BLaER1 treated with 17β-estradiol and CSF1 and Interleukin-3, amounts not matched to agents 10 nM and 100 nM (cell line): Measurements from ENCODE around the gene ANKRD55.
A peak's percentile ranks its signal among the peaks of the same experiment; 100 is the strongest.

Experiments
- H3K27ac ChIP-seq, 11 experiments: shearing (Covaris generic); formaldehyde crosslinking; 2 replicates each; pipeline ENCODE4 v1.8.1; 2022
- H3K27me3 ChIP-seq, 11 experiments: shearing (Covaris generic); formaldehyde crosslinking; 2 replicates each; pipeline ENCODE4 v1.8.1; 2022
- H3K36me3 ChIP-seq, 11 experiments: shearing (Covaris generic); formaldehyde crosslinking; 2 replicates each; pipeline ENCODE4 v1.8.1; 2022
- H3K4me1 ChIP-seq, 10 experiments: shearing (Covaris generic); formaldehyde crosslinking; 2 replicates each; pipeline ENCODE4 v1.8.1; 2022
- H3K4me2 ChIP-seq, 11 experiments: shearing (Covaris generic); formaldehyde crosslinking; 2 replicates each; pipeline ENCODE4 v1.8.1; 2022
- H3K4me3 ChIP-seq, 10 experiments: shearing (Covaris generic); formaldehyde crosslinking; 2 replicates each; pipeline ENCODE4 v1.8.1; 2022
- H3K9ac ChIP-seq, 11 experiments: shearing (Covaris generic); formaldehyde crosslinking; 2 replicates each; pipeline ENCODE4 v1.8.1; 2022
- H3K9me3 ChIP-seq, 11 experiments: shearing (Covaris generic); formaldehyde crosslinking; replicated peaks in 1 of 11; 2 replicates each; pipeline ENCODE4 v1.8.1; 2022
- H4K20me1 ChIP-seq, 11 experiments: shearing (Covaris generic); formaldehyde crosslinking; 2 replicates each; pipeline ENCODE4 v1.8.1; 2022
- Cebpa-rat ChIP-seq, 11 experiments: shearing (Covaris generic); IDR thresholded peaks; 2 replicates each; pipeline ENCODE4 v1.8.1; 2022

Gene ANKRD55

GRCh38 chr5:56100439-56101176 lies 132.5 kb downstream of the ANKRD55 start:
- Histone ChIP-seq H4K20me1 (no peaks in the 10 kb centered on the region), H3K27me3 (no peaks in the 10 kb centered on the region), H3K36me3 (no peaks in the 10 kb centered on the region), H3K9me3 (peaks cover 0 to 6% (median 0%) of the 10 kb centered on the region in 11 experiments; a peak in 1 of 22 replicates), H3K4me1 (peaks cover 1 to 21% (median 5%) of the 10 kb centered on the region in 10 experiments; a peak in 16 of 20 replicates), H3K9ac (no peak overlapping the region), H3K27ac (no peak overlapping the region), H3K4me2 (no peak overlapping the region), H3K4me3 (no peak overlapping the region)
- no peak for TF ChIP-seq Cebpa-rat (IDR thresholded peaks at IDR 0.05)

- Histone ChIP-seq H4K20me1 (no peaks in the 10 kb centered on the region), H3K27me3 (no peaks in the 10 kb centered on the region), H3K4me3 (no peak overlapping the region), H3K36me3 (no peaks in the 10 kb centered on the region), H3K4me2 (peak overlapping the region in 2 of 11 experiments; percentile 37 to 56; a peak in 4 of 22 replicates), H3K9ac (no peak overlapping the region), H3K27ac (no peak overlapping the region), H3K9me3 (peaks cover 0 to 6% (median 0%) of the 10 kb centered on the region in 11 experiments; a peak in 1 of 22 replicates), H3K4me1 (peaks cover 0 to 23% (median 4%) of the 10 kb centered on the region in 10 experiments; a peak in 7 of 20 replicates)
- TF ChIP-seq Cebpa-rat (IDR thresholded peaks at IDR 0.05), result no peak
These were observed 133.8 kb downstream of the ANKRD55 start for GRCh38 chr5:56099346-56099745.

- H3K4me2 ChIP-seq, result no peak overlapping the region
- peaks cover 1 to 23% (median 6%) of the 10 kb centered on the region in 10 experiments; a peak in 12 of 20 replicates for H3K4me1 ChIP-seq
- H3K4me3 ChIP-seq, result no peak overlapping the region
- no peaks in the 10 kb centered on the region for H3K36me3 ChIP-seq
- H3K9ac ChIP-seq, result no peak overlapping the region
- peaks cover 0 to 6% (median 0%) of the 10 kb centered on the region in 11 experiments; a peak in 1 of 22 replicates for H3K9me3 ChIP-seq
- H4K20me1 ChIP-seq, result no peaks in the 10 kb centered on the region
- no peak for TF ChIP-seq Cebpa-rat (IDR thresholded peaks at IDR 0.05)
- no peak overlapping the region for H3K27ac ChIP-seq
- no peaks in the 10 kb centered on the region for H3K27me3 ChIP-seq
These were observed 136.1 kb downstream of the ANKRD55 start for GRCh38 chr5:56097055-56097454.

DNA sequence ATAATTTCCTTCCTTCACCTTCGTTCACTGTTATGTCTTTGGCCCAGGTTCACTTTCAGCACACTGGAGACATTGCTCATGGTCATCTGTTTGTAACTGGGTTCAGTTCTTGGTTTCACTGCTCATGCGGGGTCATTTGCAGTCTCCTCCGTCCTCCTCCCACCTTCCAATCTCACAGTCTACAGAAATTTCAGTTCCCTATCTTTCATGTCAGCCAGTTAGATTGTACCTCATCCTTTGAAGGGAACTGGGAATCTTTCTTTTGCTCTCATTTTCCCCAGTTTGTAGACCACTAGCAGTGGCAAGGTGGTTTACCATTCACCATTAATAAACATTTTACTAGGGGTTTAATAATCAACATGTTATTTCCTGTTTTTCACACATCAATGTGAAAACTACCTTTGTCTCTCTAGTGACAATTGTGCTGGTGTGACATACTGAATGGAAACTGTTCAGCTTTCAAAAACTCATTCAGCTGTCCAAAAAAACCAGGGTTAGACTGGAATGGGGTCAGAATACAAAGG lies 137.5 kb downstream of the ANKRD55 start:
- Histone ChIP-seq H3K4me2 (peak overlapping the region in 2 of 11 experiments; percentile 45; a peak in 2 of 22 replicates), H3K4me3 (no peak overlapping the region), H3K4me1 (peaks cover 5 to 35% (median 18%) of the 10 kb centered on the region in 10 experiments; a peak in 15 of 20 replicates), H3K9ac (no peak overlapping the region), H3K9me3 (peaks cover 0 to 6% (median 0%) of the 10 kb centered on the region in 11 experiments; a peak in 1 of 22 replicates), H3K36me3 (no peaks in the 10 kb centered on the region), H4K20me1 (no peaks in the 10 kb centered on the region), H3K27ac (no peak overlapping the region), H3K27me3 (no peaks in the 10 kb centered on the region)
- no peak for TF ChIP-seq Cebpa-rat (IDR thresholded peaks at IDR 0.05)

DNA sequence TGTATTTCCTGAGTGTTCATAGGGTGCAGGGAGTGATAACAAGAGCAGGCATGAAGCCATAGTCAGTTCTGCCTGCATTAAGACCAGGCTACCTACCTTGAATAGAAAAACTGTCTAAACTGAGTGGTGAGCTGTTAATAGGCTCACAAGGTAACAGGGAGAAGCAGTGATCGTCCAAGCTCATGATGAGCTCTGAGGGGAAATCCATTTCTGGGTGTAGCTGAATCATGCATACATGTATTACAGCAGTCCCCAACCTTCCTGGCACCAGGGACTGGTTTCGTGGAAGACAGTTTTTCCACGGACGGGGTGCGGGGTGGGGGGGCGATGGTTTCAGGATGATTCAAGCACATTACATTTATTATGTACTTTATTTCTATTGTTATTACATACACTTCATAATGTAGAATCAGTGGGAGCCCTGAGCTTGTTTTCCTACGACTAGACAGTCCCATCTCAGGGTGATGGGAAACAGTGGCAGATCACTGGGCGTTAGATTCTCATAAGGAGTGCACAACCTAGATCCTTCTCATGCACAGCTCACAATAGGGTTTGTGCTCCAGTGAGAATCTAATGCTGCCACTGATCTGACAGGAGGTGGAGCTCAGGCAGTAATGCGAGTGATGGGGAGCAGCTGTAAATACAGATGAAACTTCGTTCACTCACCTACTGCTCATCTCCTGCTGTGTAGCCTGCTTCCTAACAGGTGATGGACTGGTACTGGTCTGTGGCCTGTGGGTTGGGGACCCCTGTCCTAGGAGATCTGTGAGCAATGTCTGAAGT lies 138.4 kb downstream of the ANKRD55 start:
- TF ChIP-seq Cebpa-rat (IDR thresholded peaks at IDR 0.05), result no peak
- Histone ChIP-seq H3K4me2 (peak overlapping the region in 2 of 11 experiments; percentile 45; a peak in 3 of 22 replicates), H3K27ac (no peak overlapping the region), H3K9ac (no peak overlapping the region), H3K36me3 (no peaks in the 10 kb centered on the region), H3K4me3 (no peak overlapping the region), H3K4me1 (peaks cover 5 to 40% (median 21%) of the 10 kb centered on the region in 10 experiments; a peak in 15 of 20 replicates), H4K20me1 (no peaks in the 10 kb centered on the region), H3K27me3 (no peaks in the 10 kb centered on the region), H3K9me3 (peaks cover 0 to 6% (median 0%) of the 10 kb centered on the region in 11 experiments; a peak in 1 of 22 replicates)

- Histone ChIP-seq H3K27me3 (no peaks in the 10 kb centered on the region), H3K4me3 (no peak overlapping the region), H3K4me1 (peaks cover 7 to 33% (median 21%) of the 10 kb centered on the region in 10 experiments; a peak in 15 of 20 replicates), H3K36me3 (no peaks in the 10 kb centered on the region), H3K27ac (no peak overlapping the region), H3K9me3 (peaks cover 0 to 6% (median 0%) of the 10 kb centered on the region in 11 experiments; a peak in 1 of 22 replicates), H4K20me1 (no peaks in the 10 kb centered on the region), H3K4me2 (no peak overlapping the region), H3K9ac (no peak overlapping the region)
- no peak for TF ChIP-seq Cebpa-rat (IDR thresholded peaks at IDR 0.05)
These were observed 139.2 kb downstream of the ANKRD55 start for GRCh38 chr5:56093970-56094369.

DNA sequence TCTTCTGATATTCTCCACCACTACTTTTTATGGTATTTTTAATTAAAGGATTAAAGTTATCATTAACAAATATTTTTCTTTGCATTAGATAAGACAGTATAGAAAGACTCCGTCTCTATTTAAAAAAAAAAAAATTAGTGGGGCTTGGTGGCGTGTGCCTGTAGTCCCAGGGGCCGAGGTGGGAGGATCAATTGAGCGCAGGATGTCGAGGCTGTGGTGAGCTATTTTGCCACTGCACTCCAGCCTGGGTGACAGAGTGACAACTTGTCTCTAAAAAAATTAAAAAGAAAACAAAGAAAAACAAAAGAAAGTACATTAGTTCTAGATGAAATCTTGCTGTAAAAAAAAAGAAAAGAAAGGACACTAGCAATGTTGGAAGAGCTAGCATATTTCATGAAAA lies 141.0 kb downstream of the ANKRD55 start:
- Histone ChIP-seq H3K9ac (no peak overlapping the region), H3K4me2 (peak overlapping the region in 4 of 11 experiments; percentile 16 to 51 (median 32); a peak in 4 of 22 replicates), H3K27me3 (no peaks in the 10 kb centered on the region), H3K27ac (no peak overlapping the region), H3K9me3 (peaks cover 0 to 5% (median 0%) of the 10 kb centered on the region in 11 experiments; a peak in 1 of 22 replicates), H3K4me3 (no peak overlapping the region), H3K36me3 (no peaks in the 10 kb centered on the region), H4K20me1 (no peaks in the 10 kb centered on the region), H3K4me1 (peaks cover 7 to 30% (median 21%) of the 10 kb centered on the region in 10 experiments; a peak in 15 of 20 replicates)
- TF ChIP-seq Cebpa-rat (IDR thresholded peaks at IDR 0.05), result no peak

DNA sequence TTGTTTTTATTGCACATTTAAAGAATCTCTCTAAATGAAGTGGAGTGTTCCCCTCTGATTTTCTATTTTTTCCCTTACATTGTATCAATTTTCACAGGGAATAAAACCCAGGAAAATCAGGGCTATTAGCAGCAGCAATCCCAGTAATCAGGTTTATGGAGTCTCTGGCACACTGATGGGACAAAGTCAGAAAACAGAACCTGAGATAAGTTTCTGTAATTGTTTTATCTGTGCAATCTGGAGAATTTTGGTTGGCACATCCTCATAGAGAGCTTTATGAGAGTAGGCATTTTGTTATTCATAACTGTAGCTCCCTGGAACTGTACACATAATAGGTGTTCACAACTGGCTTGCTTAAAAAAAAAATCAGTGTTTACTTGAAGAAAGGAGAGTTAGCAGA lies 141.5 kb downstream of the ANKRD55 start:
- Histone ChIP-seq H3K4me3 (no peak overlapping the region), H3K9me3 (peaks cover 0 to 6% (median 0%) of the 10 kb centered on the region in 11 experiments; a peak in 3 of 22 replicates), H4K20me1 (no peaks in the 10 kb centered on the region), H3K27me3 (no peaks in the 10 kb centered on the region), H3K36me3 (no peaks in the 10 kb centered on the region), H3K9ac (no peak overlapping the region), H3K4me2 (peak overlapping the region in 4 of 11 experiments; percentile 12 to 60 (median 40); a peak in 4 of 22 replicates), H3K4me1 (peaks cover 7 to 30% (median 21%) of the 10 kb centered on the region in 10 experiments; a peak in 15 of 20 replicates), H3K27ac (no peak overlapping the region)
- no peak for TF ChIP-seq Cebpa-rat (IDR thresholded peaks at IDR 0.05)
